Transverse colon (tissue), 4 donors: ENCODE measurements around the gene SBNO2. TPM values are rescaled to one million over a fixed set of nuclear protein-coding genes. Genes with fewer than 3 reads are reported as not detected.

Source experiments
- DNase-seq: peaks from one replicate; pipeline ENCODE4 v3.0.0-alpha.2; 2019
- H3K27ac ChIP-seq, 4 donors: fragments of 200-600 bp; sonication (generic); 2 replicates each; pipeline ENCODE4 v1.5.1; 2016 to 2018; ENCODE audit warnings: inconsistent platforms in 4 of 4
- H3K27me3 ChIP-seq: fragments of 200-600 bp; sonication (generic); 2 replicates; pipeline ENCODE4 v1.5.1; 2017; ENCODE audit warnings: inconsistent platforms
- H3K36me3 ChIP-seq, 4 donors: fragments of 200-600 bp; sonication (generic); 2 replicates each; pipeline ENCODE4 v1.5.1; 2017 to 2019; ENCODE audit warnings: inconsistent platforms in 4 of 4
- H3K4me1 ChIP-seq, 4 donors: fragments of 200-600 bp; sonication (generic); 2 replicates each; pipeline ENCODE4 v1.5.1; 2017 to 2020; ENCODE audit warnings: inconsistent platforms in 4 of 4
- H3K4me3 ChIP-seq, 4 donors: fragments of 200-600 bp; sonication (generic); 1 replicate in 1 of 4; 2 replicates in 3 of 4; pipeline versions ENCODE4 v1.5.1 to v1.6.1; 2017 to 2019; ENCODE audit warnings: inconsistent platforms in 4 of 4
- H3K9me3 ChIP-seq, 2 donors: fragments of 200-600 bp; sonication (generic); 2 replicates each; pipeline ENCODE4 v1.5.1; 2017 to 2019; ENCODE audit warnings: inconsistent platforms in 2 of 2
- EP300 ChIP-seq: sonication (generic); formaldehyde crosslinking; IDR thresholded peaks from one replicate; pipeline ENCODE4 v1.6.1; 2017; ENCODE audit warnings: antibody characterized with exemption, low read depth
- POLR2A ChIP-seq: fragments of 450-650 bp; IDR thresholded peaks from one replicate; pipeline ENCODE4 v1.6.1; 2016; ENCODE audit warnings: antibody characterized with exemption, mild to moderate bottlenecking, moderate library complexity
- POLR2AphosphoS5 ChIP-seq, 3 donors: sonication (generic); formaldehyde crosslinking; IDR thresholded peaks; one replicate each; pipeline ENCODE4 v1.6.1; 2016; ENCODE audit warnings: antibody characterized with exemption in 3 of 3
- WGBS, 2 donors: methylation state at CpG; one replicate each; pipeline ENCODE4 v1.1.5; 2018; ENCODE audit warnings: low coverage in 1 of 2; 5-methylcytosine and 5-hydroxymethylcytosine counted together
- in situ Hi-C, 4 donors: fragments of 200-750 bp; cut with MboI; loops; one replicate each; pipeline versions ENCODE4 v1.15.0 to v1.15.1; 2017; ENCODE audit warnings: low sequenced_read_pairs in 3 of 4, low pct_ligation_motif_present in 1 of 4, low pct_unique_long_range_greater_than_20kb in 1 of 4
- intact Hi-C: fragments of 100-400 bp; cut with DNase I; formaldehyde crosslinking; loops from one replicate; pipeline ENCODE4 v1.15.1; 2023; ENCODE audit warnings: low total_unique reads
- total RNA-seq, 4 donors: library from RNA; depleted of rRNA; stranded (reverse); fragments of >200 nt; gene quantifications; one replicate each; pipeline ENCODE4 v1.1.0, GENCODE V29; 2016
- TF ChIP-seq, protein P1 (sequence below), 5 experiments: fragments of 200-600 bp in 3 of 5; fragments of 450-650 bp in 2 of 5; sonication (generic) in 3 of 5; IDR thresholded peaks; 1 replicate in 2 of 5; 2 replicates in 3 of 5; pipeline ENCODE4 v1.5.1; 2016 to 2017; ENCODE audit warnings: antibody characterized with exemption in 5 of 5, inconsistent platforms in 3 of 5, mild to moderate bottlenecking in 2 of 5, moderate library complexity in 1 of 5

SBNO2 gene
- total RNA-seq, 4 donors from 2014 or later, result 34.5 to 142 (median 48.3) TPM

DNA sequence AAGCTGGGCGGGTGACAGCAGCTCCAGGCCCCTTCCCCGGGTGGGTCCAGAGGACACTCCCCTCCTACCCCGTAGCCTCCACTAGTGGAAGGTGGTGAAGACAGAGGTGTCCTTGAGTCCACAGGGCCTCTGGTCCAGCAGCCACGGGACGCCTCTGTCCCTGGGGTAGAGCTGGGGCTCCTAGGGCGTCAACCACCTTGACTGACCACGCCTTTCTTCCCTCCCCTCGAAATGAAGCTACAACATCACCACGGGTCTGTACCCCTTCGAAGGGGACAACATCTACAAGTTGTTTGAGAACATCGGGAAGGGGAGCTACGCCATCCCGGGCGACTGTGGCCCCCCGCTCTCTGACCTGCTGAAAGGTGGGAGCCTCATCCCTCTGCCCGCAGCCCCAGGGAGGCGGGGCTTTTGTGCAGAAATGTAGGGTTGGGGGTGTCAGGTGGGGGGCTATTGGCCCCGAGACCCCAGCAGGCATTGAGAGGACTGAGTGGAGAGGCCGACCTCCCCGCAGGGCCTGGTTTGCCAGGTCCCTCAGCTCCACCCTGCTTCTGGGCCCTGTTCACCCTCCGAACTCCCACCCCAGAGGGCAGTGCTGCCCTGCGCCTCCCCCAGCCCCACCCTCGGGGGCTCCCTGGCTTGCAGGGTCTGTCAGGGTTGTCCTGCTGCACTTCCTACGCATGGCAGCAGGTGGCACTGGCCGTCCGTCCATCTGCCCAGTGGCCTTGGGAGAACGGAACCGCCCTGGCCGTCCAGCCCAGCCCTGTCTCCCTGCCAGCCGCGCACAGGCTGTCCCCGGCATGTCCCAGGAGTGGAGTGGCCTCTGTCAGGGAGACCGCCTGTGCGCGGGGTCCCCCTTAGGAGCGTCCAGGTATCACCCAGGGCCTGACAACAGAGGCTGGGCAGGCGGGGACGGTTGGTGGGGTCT lies 47.2 kb upstream of the SBNO2 start:
- Histone ChIP-seq H3K36me3 (peaks cover 0 to 10% (median 0%) of the 10 kb centered on the region in 4 donors), H3K4me1 (peaks cover 9 to 34% (median 17%) of the 10 kb centered on the region in 4 donors), H3K27ac (no peak overlapping the region), H3K4me3 (no peak overlapping the region), H3K9me3 (no peaks in the 10 kb centered on the region), H3K27me3 (no peaks in the 10 kb centered on the region)
- no peak for DNase-seq
- in situ Hi-C loops, result no loop called here
- intact Hi-C loops, result no loop called here
- TF ChIP-seq, protein P1, sequence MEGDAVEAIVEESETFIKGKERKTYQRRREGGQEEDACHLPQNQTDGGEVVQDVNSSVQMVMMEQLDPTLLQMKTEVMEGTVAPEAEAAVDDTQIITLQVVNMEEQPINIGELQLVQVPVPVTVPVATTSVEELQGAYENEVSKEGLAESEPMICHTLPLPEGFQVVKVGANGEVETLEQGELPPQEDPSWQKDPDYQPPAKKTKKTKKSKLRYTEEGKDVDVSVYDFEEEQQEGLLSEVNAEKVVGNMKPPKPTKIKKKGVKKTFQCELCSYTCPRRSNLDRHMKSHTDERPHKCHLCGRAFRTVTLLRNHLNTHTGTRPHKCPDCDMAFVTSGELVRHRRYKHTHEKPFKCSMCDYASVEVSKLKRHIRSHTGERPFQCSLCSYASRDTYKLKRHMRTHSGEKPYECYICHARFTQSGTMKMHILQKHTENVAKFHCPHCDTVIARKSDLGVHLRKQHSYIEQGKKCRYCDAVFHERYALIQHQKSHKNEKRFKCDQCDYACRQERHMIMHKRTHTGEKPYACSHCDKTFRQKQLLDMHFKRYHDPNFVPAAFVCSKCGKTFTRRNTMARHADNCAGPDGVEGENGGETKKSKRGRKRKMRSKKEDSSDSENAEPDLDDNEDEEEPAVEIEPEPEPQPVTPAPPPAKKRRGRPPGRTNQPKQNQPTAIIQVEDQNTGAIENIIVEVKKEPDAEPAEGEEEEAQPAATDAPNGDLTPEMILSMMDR (IDR thresholded peaks at IDR 0.05), result peak; percentile 54 to 73 (median 67)
- no peak for TF ChIP-seq POLR2A
- WGBS, 2 donors, result 72 to 80% methylated on average over 2 to 29 of the region's 38 CpGs

DNA sequence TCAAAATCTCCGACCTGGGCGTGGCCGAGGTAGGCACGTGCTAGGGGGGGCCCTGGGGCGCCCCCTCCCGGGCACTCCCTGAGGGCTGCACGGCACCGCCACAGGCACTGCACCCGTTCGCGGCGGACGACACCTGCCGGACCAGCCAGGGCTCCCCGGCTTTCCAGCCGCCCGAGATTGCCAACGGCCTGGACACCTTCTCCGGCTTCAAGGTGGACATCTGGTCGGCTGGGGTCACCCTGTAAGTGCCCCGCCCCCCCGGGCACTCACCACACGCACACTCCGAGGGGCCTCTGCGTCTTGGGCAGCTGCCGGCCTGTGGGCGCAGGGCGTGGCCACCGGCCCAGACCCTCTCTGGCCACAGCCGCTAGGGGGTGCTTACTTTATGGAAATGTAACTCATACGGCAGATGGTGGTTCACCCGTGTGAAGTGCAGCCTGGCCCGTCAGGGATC lies 46.4 kb upstream of the SBNO2 start:
- Histone ChIP-seq H3K27ac (no peak overlapping the region), H3K9me3 (no peaks in the 10 kb centered on the region), H3K27me3 (no peaks in the 10 kb centered on the region), H3K4me3 (no peak overlapping the region), H3K36me3 (peaks cover 0 to 10% (median 0%) of the 10 kb centered on the region in 4 donors), H3K4me1 (peaks cover 14 to 41% (median 21%) of the 10 kb centered on the region in 4 donors)
- no peak for DNase-seq
- WGBS, 2 donors, result 80% methylated on average over 27 of the region's 33 CpGs; no CpG with 5 or more reads in 1 of the 2 donors
- in situ Hi-C loops (no loop called here), intact Hi-C loops (no loop called here)
- no peak for TF ChIP-seq POLR2A

DNA sequence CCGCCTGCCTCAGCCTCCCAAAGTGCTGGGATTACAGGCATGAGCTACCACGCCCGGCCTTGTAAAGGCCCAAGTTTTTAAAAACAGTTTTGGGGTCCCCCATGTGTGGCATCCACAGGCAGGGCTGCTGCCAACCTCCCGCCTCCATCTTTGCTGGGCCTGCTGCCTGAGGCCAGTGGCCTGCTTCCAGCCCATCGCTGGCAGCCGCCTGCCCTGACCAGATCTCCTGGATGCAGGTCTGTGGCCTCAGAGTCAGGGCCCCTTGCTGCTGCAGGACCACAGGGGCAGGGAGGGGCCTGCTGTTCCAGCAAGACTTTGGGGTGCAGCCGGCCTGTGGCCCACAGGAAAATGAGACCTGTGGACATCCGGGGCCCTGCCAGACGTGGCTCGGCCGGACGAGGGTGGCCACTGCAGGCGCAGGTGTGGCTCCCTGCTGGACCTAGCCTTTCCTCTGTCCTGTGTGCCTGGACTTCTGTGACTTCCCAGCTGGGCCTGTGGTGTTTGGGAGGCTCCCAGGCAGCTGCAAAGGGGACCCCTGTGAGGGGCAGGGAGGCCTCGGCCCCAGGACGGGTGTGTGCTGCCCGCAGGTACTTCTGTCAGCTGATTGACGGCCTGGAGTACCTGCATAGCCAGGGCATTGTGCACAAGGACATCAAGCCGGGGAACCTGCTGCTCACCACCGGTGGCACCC lies 45.9 kb upstream of the SBNO2 start:
- Histone ChIP-seq H3K9me3 (no peaks in the 10 kb centered on the region), H3K4me3 (no peak overlapping the region), H3K27ac (no peak overlapping the region), H3K36me3 (peaks cover 0 to 10% (median 0%) of the 10 kb centered on the region in 4 donors), H3K27me3 (no peaks in the 10 kb centered on the region), H3K4me1 (peaks cover 19 to 47% (median 25%) of the 10 kb centered on the region in 4 donors)
- no peak for DNase-seq
- in situ Hi-C loops, result no loop called here
- 83 to 91% methylated on average over 2 to 10 of the region's 19 CpGs for WGBS, 2 donors
- no peak for TF ChIP-seq POLR2A
- TF ChIP-seq POLR2AphosphoS5 (IDR thresholded peaks at IDR 0.05), result no peak
- TF ChIP-seq EP300, result no peak
- TF ChIP-seq, protein P1 (IDR thresholded peaks at IDR 0.05), result no peak
- intact Hi-C loops, result no loop called here

DNA sequence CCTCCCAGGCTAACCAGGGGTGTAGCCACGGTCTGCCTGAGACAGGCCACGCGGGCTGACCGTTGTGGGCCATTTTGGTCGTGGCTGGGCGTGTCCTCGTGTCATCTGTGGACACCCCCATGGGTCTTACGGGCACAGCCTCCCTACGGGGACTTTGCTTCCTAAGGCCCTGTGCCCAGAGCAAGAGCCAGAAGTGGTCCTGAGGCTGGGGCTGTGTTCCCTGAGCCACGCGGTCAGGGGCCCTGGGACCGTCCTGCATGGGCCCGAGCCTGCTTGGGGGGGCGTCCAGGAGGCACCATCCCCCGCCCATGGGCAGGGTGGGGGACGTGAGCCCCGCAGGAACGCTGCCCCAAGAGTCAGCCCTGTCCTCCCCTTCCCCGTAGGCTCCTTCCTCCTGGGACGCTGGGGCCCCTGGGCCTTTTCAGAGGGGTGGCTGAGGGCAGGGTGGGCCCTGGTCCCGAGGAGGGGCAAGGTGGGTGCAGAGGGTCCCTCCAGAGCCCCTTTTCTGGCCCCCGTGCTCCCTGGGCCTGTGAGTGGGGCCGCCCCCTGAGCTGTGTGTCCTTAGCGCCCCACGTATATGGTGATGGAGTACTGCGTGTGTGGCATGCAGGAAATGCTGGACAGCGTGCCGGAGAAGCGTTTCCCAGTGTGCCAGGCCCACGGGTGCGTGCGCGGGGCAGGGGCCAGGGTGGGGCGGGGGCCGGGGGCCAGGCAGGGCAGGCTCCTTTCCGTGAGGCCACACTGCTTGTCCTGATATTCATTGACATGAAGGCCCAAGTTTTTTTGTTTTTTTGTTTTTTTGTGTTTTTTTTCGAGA lies 44.9 kb upstream of the SBNO2 start:
- in situ Hi-C loops, result no loop called here
- H3K4me1 ChIP-seq, result peaks cover 28 to 56% (median 35%) of the 10 kb centered on the region in 4 donors

More for the DNA sequence above, 44.9 kb upstream of the SBNO2 start:
- 82 to 100% methylated on average over 6 to 36 of the region's 37 CpGs for WGBS, 2 donors
- no peaks in the 10 kb centered on the region for H3K27me3 ChIP-seq
- H3K9me3 ChIP-seq, result no peaks in the 10 kb centered on the region
- intact Hi-C loops, result no loop called here
- no peak for DNase-seq
- no peak overlapping the region for H3K4me3 ChIP-seq
- TF ChIP-seq POLR2A (no peak), POLR2AphosphoS5 (IDR thresholded peaks at IDR 0.05) (no peak), EP300 (no peak)
- TF ChIP-seq, protein P1 (IDR thresholded peaks at IDR 0.05), result no peak
- peaks cover 0 to 10% (median 0%) of the 10 kb centered on the region in 4 donors for H3K36me3 ChIP-seq
- H3K27ac ChIP-seq, result peak overlapping the region; percentile 45 to 63 (median 58)
